HFF-Myc (cell line): ENCODE measurements around the gene ERVMER34-1.

ENCODE experiments used
- DNase-seq: peaks from one replicate; pipeline ENCODE4 v3.0.0-alpha.2; 2011; ENCODE audit warnings: low read depth; ENCODE audit errors: extremely low read depth
- H3K4me3 ChIP-seq: replicated peaks from 2 replicates; pipeline ENCODE4 v1.5.1; 2011; ENCODE audit warnings: low read depth, mild to moderate bottlenecking, control low read depth, low read length
- CTCF ChIP-seq: IDR thresholded peaks from 2 replicates; pipeline ENCODE4 v1.5.1; 2012; ENCODE audit warnings: mild to moderate bottlenecking, low read depth, low read length, control low read depth; ENCODE audit errors: missing control alignments

ERVMER34-1 gene

GRCh38 chr4:52783069-52783468 lies 31.8 kb upstream of the ERVMER34-1 start:
- DNase-seq = no peak
- TF ChIP-seq CTCF = no peak
- H3K4me3 ChIP-seq = no peak overlapping the region

- no peak for TF ChIP-seq CTCF
- no peak for DNase-seq
- no peak overlapping the region for H3K4me3 ChIP-seq
Observed at GRCh38 chr4:52780617-52781354, 29.6 kb upstream of the ERVMER34-1 start.

GRCh38 chr4:52780206-52780605 lies 29.0 kb upstream of the ERVMER34-1 start:
- DNase-seq = peak; percentile 6
- H3K4me3 ChIP-seq = no peak overlapping the region
- no peak for TF ChIP-seq CTCF

- no peak for TF ChIP-seq CTCF
- no peak overlapping the region for H3K4me3 ChIP-seq
- no peak for DNase-seq
Observed at GRCh38 chr4:52760256-52760655, 9.0 kb upstream of the ERVMER34-1 start.

- no peak for DNase-seq
- no peak for TF ChIP-seq CTCF
- H3K4me3 ChIP-seq = no peak overlapping the region
Observed at GRCh38 chr4:52755426-52755825, 4.2 kb upstream of the ERVMER34-1 start.

- no peak overlapping the region for H3K4me3 ChIP-seq
- DNase-seq = no peak
- no peak for TF ChIP-seq CTCF
Observed at GRCh38 chr4:52752936-52753335, 1.7 kb upstream of the ERVMER34-1 start.

GRCh38 chr4:52751487-52751911 lies 274 bp upstream of the ERVMER34-1 start:
- peak overlapping the region; percentile 50 for H3K4me3 ChIP-seq
- no peak for TF ChIP-seq CTCF
- DNase-seq = no peak
